SK-N-MC (cell line): ENCODE results near the gene SFXN5.

Source experiments
- FOXP2 ChIP-seq: optimal IDR thresholded peaks from 2 replicates; pipeline ENCODE3; 2011; ENCODE audit warnings: mild to moderate bottlenecking, moderate library complexity; ENCODE audit not compliant: insufficient read depth; ENCODE audit errors: extremely low read length, control extremely low read depth
- POLR2AphosphoS5 ChIP-seq: IDR thresholded peaks from 2 replicates; pipeline ENCODE4 v1.6.1; 2012; ENCODE audit warnings: mild to moderate bottlenecking, low read depth, low read length, borderline replicate concordance

GRCh38 chr2:72951303-72952095, 120.0 kb downstream of the SFXN5 start:
- TF ChIP-seq POLR2AphosphoS5 (no peak), FOXP2 (no peak)
